Activated CD4-positive, alpha-beta T cell treated with anti-CD3 and anti-CD28 coated beads, Interleukin-2, Interleukin-6, amounts not matched to agents 100 ng/mL and 50 ng/mL, durations not matched to agents 16 hours and 8 hours (primary cell): ENCODE measurements around the gene C1orf122.

Experiments
- DNase-seq: peaks from one replicate; pipeline ENCODE4 v3.0.0-alpha.2; 2020

The C1orf122 gene

DNA sequence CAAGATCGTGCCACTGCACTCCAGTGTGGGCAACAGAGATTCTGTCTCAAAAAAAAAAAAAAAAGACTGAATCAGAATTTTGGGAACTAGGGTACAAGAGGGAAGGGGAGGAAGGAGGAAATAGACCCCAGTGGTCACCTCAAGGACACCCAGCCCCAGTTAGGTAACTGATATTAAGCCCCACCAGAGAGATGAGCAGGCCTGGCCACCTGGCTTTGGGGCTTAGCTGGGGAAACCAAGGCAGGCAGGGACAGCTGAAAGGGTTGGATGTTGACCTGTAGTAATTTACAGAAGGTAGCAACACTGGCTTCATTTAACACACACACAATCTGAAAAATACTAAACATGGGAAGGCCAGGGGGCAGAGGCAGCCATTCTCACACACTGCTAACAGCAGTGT is 5.2 kb upstream of the C1orf122 start:
- DNase-seq, result no peak

- DNase-seq, result no peak
These were observed 403 bp upstream of the C1orf122 start for GRCh38 chr1:37807220-37807554.

DNA sequence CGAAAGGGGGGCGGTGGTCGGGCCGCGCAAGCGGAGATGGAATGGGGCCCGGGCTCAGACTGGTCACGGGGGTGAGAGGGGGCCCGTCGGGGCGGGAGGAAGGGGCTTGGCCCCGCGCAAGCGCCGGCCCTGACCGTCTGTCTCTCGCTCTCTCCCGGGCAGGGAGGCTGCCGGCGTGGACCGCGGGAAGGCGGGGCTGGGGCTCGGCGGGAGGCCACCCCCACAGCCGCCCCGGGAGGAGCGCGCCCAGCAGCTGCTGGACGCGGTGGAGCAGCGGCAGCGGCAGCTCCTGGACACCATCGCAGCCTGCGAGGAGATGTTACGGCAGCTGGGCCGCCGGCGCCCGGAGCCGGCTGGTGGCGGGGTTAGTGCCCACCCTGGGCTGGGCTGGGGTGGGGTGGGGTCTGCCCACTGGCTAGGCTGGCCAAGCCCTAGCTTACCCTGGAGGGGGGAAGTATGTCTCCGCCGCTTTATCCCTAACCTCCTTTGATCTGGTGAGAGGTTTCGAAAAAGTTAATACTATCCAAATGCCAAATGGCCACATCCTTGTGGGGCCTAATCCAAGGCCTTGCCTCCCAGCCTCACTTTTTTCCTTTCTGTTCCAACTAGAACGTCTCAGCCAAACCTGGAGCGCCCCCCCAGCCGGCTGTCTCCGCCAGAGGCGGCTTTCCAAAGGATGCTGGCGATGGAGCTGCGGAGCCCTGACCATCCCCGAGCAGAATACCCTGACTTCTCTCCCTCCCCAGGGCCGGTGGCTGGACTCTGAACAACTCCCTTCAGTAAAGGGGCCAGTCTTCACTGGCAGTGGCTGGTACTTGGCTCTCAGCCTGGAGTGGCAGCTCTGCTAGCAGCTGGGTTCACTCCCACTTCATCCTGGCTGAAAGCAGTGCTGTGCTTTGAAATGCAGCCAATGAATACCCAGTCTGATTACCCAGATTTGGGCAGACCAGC is 1.1 kb downstream of the C1orf122 start:
- peak; percentile 62 for DNase-seq

DNA sequence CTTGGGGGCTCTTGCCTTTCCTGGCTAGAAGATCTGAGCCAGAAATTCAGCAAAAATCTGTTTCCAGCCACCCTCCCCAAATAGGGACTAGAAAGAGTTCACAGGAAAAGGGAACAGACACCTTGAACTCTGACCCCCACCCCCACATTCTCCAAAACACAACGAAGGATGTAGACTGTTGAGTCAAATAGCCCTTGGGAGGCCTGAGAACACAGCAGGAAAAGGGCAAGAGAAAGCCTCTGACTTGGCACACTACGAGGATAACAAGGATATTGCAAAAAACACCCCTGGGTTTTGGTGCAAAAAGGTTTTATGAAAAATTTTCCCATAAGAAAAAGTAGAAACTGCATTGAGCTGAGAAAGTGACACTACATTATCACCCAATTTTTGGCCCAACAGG is 2.4 kb downstream of the C1orf122 start:
- no peak for DNase-seq

DNA sequence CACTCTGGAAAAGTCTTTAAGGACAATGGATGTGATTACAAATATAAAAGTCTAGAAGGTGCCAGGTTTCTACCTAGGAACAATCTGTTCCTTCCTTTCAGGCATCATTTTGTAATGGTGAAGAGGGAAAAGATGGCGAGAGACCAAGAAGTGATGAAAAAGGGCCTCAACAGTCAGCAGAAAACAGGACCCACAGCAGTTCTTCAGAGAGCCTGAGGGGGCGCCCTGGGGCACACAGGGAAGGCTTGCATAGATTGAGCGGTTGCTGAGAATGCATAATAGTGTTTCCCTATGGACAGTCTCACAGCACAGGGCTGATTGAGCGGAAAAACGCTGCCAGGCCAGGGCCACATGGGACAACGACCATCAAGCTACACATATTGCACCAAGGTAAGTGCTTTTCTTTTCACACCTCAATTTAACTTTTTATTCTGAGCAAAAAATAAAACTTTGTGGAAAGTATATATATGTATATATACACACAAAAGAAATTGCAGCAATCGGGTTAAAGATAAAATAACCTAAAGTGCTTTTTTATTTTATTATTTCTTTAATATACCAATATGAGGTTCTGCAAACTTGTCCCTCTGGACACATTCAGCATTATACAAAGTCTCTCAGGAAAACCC is 3.6 kb downstream of the C1orf122 start:
- DNase-seq, result peak; percentile 83

- no peak for DNase-seq
These were observed 6.0 kb downstream of the C1orf122 start for GRCh38 chr1:37813529-37814145.

DNA sequence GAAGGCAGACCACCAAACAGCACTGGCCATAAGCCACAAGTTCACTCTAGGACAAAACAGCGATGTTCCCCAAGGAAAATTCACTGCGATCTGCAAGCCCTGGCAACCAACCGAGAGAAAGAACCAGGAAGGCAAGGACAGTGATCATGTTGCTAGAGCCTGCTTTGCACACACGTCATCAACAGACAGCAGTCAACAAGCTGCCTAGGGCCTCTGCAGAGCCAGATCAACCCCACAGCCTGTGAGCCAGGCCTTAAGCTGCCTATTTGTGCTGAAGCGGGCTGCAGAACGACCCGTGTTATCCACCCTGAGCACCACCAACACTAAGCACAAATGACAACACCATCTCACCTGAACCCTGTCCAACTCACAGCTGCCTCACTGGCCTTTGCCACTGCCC is 6.7 kb downstream of the C1orf122 start:
- DNase-seq, result no peak

DNA sequence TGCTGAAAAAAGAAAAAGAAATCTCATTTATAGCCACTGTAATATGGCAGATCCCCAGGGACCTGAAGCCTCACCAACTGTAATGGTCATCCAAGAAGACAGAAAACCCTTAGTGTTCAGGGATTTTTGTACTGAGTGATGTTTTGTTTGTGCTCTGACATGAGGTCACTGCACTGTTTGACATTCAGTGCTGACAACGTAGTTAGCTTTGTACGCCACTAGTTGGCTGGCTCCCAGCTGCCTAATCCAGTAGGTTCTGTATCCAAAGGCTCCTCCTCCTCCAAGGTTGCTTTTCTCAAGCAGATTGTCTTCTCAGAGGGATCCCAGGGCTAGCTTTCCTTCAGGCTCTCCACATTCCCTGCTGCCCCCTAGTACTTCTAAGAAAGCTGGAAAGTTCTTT is 9.9 kb downstream of the C1orf122 start:
- no peak for DNase-seq

- no peak for DNase-seq
These were observed 13.9 kb downstream of the C1orf122 start for GRCh38 chr1:37821481-37821880.

DNA sequence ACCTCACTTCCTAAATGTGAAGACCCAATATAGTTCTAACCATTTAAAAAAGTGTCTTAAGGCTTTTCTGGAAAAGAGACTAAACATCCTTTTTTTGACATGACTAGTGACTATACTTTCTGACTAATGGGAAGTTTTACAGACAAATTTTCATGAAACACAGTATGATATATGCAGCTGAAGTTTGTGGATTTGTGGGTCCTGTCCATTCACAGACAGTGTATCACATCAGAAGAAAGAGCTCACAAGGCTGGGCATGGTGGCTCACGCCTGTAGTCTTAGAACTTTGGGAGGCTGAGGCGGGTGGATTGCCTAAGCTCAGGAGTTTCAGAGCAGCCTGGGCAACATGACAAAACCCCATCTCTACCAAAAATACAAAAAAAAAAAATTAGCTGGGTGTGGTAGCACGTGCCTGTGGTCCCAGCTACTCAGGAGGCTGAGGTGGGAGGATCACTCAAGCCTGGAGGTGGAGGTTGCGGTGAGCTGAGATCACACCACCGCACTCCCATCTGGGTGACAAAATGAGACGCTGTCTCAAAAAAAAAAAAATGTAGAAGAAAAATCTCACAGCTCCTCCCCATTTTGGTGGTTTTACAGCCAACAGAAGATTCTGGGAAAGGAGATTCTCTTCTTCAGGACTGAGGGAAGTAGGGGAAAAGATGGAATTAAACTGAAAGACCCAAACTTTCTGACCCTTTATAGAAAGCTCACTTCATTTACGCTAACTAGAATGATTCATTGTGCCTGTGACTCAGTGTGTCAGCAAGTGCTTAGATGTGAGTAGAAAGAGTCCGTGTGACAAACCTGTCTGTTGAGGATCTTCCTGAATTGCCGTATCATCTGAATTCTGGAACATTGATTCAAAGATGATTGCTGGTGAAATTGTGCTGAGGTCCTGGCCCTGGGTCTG is 15.6 kb downstream of the C1orf122 start:
- peak; percentile 50 for DNase-seq

GRCh38 chr1:37824001-37824400 is 16.4 kb downstream of the C1orf122 start:
- DNase-seq, result no peak

DNA sequence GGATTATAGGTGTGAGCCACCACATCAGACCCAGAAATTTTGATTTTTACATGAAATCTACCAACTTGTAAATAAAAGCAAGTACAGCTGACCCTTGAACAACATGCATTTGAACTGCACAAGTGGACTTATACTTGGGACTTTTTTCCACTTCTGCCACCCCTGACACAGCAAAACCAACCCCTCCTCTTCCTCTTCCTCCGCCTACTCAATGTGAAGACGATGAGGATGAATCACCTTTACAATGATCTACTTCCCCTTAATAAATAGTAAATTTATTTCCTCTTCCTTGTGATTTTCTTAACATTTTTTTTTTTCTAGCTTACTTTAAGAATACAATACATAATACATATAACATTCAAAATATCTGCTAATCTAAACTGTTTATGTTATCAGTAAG is 17.9 kb downstream of the C1orf122 start:
- peak; percentile 36 for DNase-seq

GRCh38 chr1:37828410-37829074 is 21.0 kb downstream of the C1orf122 start:
- DNase-seq, result no peak

DNA sequence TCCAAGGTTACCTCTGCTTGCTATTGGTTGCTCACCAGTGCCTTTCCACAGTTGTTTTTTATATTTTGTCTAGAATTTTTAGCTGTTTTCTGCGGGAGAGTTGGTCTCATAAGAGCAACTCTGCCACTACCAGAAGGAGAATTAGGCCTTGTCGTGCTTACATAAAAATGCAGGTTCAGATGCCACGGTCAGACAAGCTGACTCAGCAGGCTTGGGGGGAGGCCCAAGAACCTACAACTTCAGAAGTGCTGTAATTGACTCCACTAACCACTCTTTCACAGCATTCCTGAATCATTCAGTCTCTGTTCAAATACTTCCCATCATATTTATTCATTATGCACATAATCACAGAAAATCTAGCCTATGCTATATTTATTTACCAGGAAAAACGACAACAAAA is 23.5 kb downstream of the C1orf122 start:
- DNase-seq, result no peak

GRCh38 chr1:37831809-37832208 is 24.2 kb downstream of the C1orf122 start:
- DNase-seq, result no peak

DNA sequence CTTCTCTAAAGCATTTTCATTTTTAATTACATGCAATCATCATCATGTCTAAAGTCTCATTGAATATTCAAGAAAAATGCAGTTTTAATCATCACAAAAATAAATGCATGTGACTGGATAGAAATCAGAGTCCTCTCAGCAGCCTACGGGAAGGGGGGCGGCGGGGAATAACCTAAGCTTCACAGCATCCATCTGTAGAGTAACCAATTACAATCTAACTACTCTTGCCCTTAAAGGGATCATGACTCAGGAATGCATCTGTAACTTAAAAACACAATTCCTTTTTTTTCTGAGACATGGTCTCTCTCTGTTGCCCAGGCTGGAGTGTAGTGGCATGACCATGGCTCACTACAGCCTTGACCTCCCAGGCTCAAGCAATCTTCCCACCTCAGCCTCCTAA is 29.2 kb downstream of the C1orf122 start:
- DNase-seq, result no peak

GRCh38 chr1:37839676-37840075 is 32.1 kb downstream of the C1orf122 start:
- DNase-seq, result no peak

DNA sequence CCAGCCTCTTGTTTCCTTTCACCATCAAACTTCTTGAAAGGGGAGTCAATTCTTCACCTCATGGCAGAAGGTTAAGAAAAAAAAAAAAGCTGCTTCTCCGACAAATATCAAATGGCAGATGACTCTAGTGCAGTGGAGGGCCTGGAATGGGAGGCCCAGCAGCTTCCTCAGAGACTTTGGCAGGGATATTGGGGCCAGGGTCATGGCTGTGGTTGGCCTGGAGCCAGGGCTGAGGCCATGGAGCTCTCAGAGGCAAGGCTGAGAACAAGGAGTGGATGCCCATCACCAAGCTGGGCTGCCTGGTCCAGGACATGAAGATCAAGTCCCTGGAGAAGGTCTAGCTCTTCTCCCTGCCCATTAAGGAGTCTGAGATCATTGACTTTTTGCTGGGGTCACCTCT is 33.1 kb downstream of the C1orf122 start:
- no peak for DNase-seq

DNA sequence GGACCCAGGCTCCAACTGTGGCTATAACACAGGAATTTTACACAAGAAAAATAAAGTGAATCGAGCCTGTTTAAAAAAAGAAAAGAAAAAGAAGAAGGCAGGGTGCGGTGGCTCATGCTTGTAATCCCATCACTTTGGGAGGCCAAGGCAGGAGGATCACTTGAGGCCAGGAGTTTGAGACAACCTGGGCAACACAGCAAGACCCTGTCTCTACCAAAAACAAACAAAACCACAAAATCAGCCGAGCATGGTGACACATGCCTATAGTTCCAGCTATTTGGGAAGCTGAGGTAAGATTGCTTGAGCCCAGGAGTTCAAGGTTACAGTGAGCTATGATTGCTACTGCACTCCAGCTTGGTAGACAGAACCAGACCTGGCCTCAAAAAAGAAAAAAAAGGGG is 34.1 kb downstream of the C1orf122 start:
- no peak for DNase-seq

- DNase-seq, result no peak
These were observed 36.9 kb downstream of the C1orf122 start for GRCh38 chr1:37844536-37844935.

DNA sequence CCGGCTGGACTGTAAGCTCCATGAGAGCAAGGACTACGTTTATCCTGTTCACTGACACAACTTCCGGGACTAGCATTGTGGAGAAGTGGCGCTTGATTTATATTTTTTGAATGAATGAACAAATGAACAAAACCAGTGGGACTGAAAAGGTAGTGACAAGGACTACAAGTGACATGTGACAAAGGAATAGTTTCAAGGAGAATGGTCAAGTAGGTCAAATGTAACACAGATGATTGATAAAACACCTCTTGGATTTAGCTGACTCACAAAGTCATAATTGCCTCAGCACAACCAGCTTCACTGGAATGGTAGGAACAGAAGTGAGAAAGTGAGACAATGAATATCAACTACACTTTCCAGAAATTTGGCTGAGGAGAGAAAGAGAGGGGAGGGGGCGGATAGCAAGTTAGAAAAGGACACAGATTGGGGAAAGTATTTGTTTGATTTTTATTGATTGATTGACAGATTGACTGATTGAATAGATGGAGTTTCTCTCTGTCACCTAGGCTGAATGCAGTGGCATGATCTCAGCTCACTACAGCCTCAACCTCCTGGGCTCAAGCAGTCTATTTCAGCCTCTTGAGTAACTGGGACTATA is 37.6 kb downstream of the C1orf122 start:
- no peak for DNase-seq

GRCh38 chr1:37845786-37846185 is 38.2 kb downstream of the C1orf122 start:
- DNase-seq, result no peak
